ENCODE data around the gene BECN2. TPM values are rescaled to one million over a fixed set of nuclear protein-coding genes. Genes with fewer than 3 reads are reported as not detected.
A peak's percentile ranks its signal among the peaks of the same experiment; 100 is the strongest.

The BECN2 gene
- total and polyA plus RNA-seq, 2 of the 13 experiments (the other 11 are each of a cell fraction or from before 2014, with no cell fraction given), result not detected

DNA sequence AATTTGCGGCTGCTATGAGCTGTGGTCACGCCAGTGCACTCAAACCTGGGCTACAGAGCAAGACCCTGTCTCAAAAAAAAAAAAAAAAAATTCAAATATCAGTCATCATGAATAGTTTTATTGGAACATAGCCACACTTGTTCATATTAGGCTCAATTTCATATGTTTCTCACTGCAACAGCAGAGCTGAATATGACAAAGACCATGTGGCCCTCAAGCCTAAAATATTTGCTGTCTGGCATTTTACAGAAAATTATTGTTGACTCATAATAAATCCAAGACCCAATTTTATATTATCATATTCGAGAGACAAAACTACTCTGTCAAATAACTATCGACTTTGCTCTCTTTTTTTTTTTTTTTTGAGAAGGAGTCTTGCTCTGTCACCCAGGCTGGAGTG lies 11.0 kb downstream of the BECN2 start (continued):
- TF ChIP-seq HNF4A (CRISPR knock-in tag; IDR thresholded peaks at IDR 0.05) (no peak), SYNCRIP (IDR thresholded peaks at IDR 0.05; ENCODE audit: insufficient read depth, low read depth, low read length) (no peak), MTERF4 (CRISPR knock-in tag; IDR thresholded peaks at IDR 0.05) (no peak), SMAD1 (CRISPR knock-in tag; IDR thresholded peaks at IDR 0.05; ENCODE audit: borderline replicate concordance, low read depth) (no peak)

DNA sequence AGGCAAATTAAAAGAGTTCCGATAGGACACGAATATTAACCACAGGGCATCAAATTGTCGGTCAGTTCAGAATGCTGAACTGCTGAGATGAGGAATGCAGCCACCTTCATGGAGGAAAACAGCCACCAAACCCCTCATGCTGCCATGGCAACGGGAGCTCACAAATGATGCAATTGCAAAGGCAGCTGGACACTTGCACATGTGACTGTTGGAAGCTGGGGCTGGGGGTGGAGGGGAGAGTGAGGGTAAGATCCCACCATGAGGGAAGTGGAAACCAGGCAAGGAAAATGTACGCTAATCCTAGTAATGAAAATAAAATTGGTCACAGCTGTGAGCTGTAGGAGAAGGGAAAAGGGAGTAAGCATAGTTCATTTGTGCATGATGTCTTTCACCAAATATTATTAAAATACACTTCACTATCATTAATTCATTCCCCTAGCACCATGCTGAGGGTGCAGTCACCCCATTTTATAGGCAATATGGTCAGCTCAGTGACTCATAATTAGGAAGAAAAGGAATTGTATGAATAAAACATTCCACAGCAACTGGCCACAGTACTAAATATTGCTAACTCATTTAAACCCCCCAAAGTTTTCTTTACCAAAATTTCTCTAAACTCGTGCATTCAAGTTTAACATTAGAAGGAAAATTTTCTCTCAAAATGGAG lies 15.3 kb downstream of the BECN2 start:
- no peak overlapping the region for H3K4me2 ChIP-seq (ENCODE audit: low read depth, low read length)
- no peak overlapping the region for H3K9ac ChIP-seq (ENCODE audit: insufficient read depth, low read depth, low read length)
- DNase-seq (ENCODE audit: low spot score) (peak; percentile 28), ATAC-seq (peak; percentile 42; the same call in 1 of the 3 replicates), FAIRE-seq (no peak)
- no peaks in the 10 kb centered on the region for H3K79me2 ChIP-seq (ENCODE audit: insufficient read depth, low read length)
- no TSS peak for BruUV-seq (replicated peaks)
- no peaks in the 10 kb centered on the region for H3K9me3 ChIP-seq (ENCODE audit: low read length)
- intact Hi-C loops (cut with micrococcal nuclease; ENCODE audit: unreplicated experiment) (no loop called here), in situ Hi-C loops (cut with HindIII; ENCODE audit: extremely low pct_ligation_motif_present, low pct_unique_long_range_greater_than_20kb) (no loop called here)
- H3K27ac ChIP-seq (ENCODE audit: extremely low read length, insufficient read depth, low read length), result no peak overlapping the region
- whole genome bisulfite sequencing (ENCODE audit: low lambda C conversion rate), result 3% methylated on average over 6 of the region's 6 CpGs
- no peak overlapping the region for H2AFZ ChIP-seq (ENCODE audit: low read length)
- H3K4me1 ChIP-seq (ENCODE audit: insufficient read depth, low read length), result no peaks in the 10 kb centered on the region
- no peaks in the 10 kb centered on the region for H3K27me3 ChIP-seq (ENCODE audit: control insufficient read depth in 1 of 2, insufficient read depth in 2 of 2, low read length in 2 of 2)
- POLR2A ChIA-PET, result no interaction called here
- no peaks in the 10 kb centered on the region for H4K20me1 ChIP-seq (ENCODE audit: insufficient read depth, low read length)
- peak in 1 of 2 experiments; percentile 51; a peak in 2 of 4 replicates for TF ChIP-seq ATF4 (CRISPR knock-in tag; IDR thresholded peaks at IDR 0.05)
- TF ChIP-seq CENPT (CRISPR knock-in tag; IDR thresholded peaks at IDR 0.05; ENCODE audit: low read depth), result no peak
- no peak; the same call in none of the 2 replicates for TF ChIP-seq CEBPB (IDR thresholded peaks at IDR 0.05; ENCODE audit: borderline replicate concordance, low read depth, low read length)
- no peak for TF ChIP-seq ZNF839 (CRISPR knock-in tag; IDR thresholded peaks at IDR 0.05; ENCODE audit: borderline replicate concordance)
- no peak for TF ChIP-seq ZNF615 (CRISPR knock-in tag; IDR thresholded peaks at IDR 0.05; ENCODE audit: borderline replicate concordance)
- no peak for TF ChIP-seq NR1H2 (CRISPR knock-in tag; IDR thresholded peaks at IDR 0.05; ENCODE audit: borderline replicate concordance, low read depth)
- TF ChIP-seq ZNF713 (CRISPR knock-in tag; IDR thresholded peaks at IDR 0.05), result no peak
- no peak for TF ChIP-seq ZNF672 (CRISPR knock-in tag; IDR thresholded peaks at IDR 0.05)
- TF ChIP-seq ZNF263 (CRISPR knock-in tag; IDR thresholded peaks at IDR 0.05), result no peak
- no peak for TF ChIP-seq ZNF382 (CRISPR knock-in tag; IDR thresholded peaks at IDR 0.05; ENCODE audit: borderline replicate concordance)
- TF ChIP-seq ZNF33B (CRISPR knock-in tag; IDR thresholded peaks at IDR 0.05), result no peak
- TF ChIP-seq TOPORS (CRISPR knock-in tag; IDR thresholded peaks at IDR 0.05), result no peak
- no peak for TF ChIP-seq DMAP1 (CRISPR knock-in tag; IDR thresholded peaks at IDR 0.05)
- TF ChIP-seq POLR2AphosphoS2 (IDR thresholded peaks at IDR 0.05; ENCODE audit: low read depth, low read length), result no peak
- no peak for TF ChIP-seq PTBP1 (IDR thresholded peaks at IDR 0.05; ENCODE audit: low read depth, low read length, poor library complexity, severe bottlenecking)
- peak; percentile 64; the same call in 1 of the 2 replicates for TF ChIP-seq RFX3 (CRISPR knock-in tag; IDR thresholded peaks at IDR 0.05)
- no peak for TF ChIP-seq FOXK2 (IDR thresholded peaks at IDR 0.05)
- TF ChIP-seq THRA (CRISPR knock-in tag; IDR thresholded peaks at IDR 0.05; ENCODE audit: borderline replicate concordance), result no peak
- peak; percentile 52 for TF ChIP-seq RFX1 (IDR thresholded peaks at IDR 0.05)
- CTCF ChIA-PET (ENCODE audit: low intra/inter-chr PET ratio, low total read pairs), result no interaction called here
- no peaks in the 10 kb centered on the region for H3K36me3 ChIP-seq (replicated peaks in 1 of 2; ENCODE audit: control insufficient read depth in 1 of 2, insufficient read depth in 2 of 2, low read length in 2 of 2)
- H3K4me3 ChIP-seq (replicated peaks in 1 of 3; ENCODE audit: insufficient read depth in 1 of 3, low read depth in 2 of 3, low read length in 3 of 3), result no peak overlapping the region

Measured in HepG2 (cell line).